Stimulated activated CD8-positive, alpha-beta memory T cell treated with anti-CD3 and anti-CD28 coated beads, Interleukin-15, amount 100 ng/mL, for 48 hours (primary cell): ENCODE measurements around the gene BTAF1.
A peak's percentile ranks its signal among the peaks of the same experiment; 100 is the strongest.
"Not testable (repeated sequence)": the region's sequence is repeated elsewhere in the genome, so short reads cannot be mapped to it uniquely, and the experiment has no call there.

Experiments used
- DNase-seq, 2 donors: peaks; one replicate each; pipeline ENCODE4 v3.0.0-alpha.2; 2020; ENCODE audit warnings: low read depth in 2 of 2

The BTAF1 gene

DNA sequence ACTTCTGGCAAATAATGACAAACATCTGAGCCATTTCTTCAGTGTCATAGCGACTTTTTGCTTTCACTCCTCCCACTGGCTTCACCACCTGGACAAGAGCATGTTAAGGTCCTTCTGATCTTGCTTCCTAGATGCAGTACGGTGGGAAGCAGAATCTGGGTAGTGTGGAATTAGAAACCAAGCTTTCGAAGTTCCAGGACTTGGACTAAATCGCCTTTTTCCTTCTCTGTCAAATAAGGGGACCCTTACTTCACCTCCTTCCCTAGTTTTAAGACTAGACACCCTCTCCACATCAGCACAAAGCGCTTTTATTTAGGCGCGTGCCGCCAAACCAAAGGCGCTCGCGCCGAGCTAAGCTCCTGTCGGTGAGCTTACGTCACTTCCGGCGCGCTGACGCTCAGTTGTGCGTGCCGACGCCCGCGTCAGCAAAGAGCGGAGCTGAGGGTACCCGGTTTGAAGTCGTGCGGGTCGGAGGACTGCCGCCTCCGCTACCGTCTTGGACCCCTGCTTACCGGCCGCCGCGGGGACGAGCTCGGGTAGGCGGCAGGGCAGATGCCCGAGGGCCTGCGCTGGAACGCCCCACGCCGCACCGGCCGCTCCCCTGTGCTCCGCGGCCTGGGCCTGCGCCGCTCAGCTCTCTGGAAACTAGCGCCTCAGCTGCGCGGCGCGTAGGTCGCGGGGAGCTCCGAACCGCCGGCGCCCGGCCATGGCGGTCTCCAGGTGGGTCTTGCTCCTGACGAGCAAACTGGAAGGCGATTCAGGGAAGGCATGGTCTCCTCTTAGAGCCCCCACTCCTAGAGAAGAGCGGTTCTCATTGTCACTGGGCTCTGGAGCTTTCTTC is at the start of gene BTAF1:
BTAF1 (plus strand) TSS at position 400 of the 841 bp plus-strand sequence; CDS start at position 707, 307 bp downstream.
- DNase-seq = peak; percentile 84 to 90

DNA sequence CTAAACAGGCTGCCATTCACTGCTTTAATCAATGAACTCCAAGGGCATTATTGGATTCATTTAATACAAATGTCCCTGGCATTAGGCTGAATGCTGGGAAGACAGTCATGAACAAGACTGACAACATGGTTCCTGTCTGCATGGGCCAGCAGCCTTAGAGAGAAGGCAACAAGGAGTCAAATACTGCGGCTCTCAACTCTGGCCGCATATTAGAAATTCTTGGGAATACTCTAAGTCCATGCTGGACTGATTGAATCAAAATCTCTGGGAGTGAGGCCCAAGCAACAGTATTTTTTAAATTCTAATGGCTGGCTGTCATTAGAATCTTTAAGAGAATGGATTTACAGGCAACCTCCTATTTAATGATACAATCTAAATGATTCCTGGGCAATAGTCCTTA is 48.4 kb upstream of the BTAF1 start:
- DNase-seq = no peak

DNA sequence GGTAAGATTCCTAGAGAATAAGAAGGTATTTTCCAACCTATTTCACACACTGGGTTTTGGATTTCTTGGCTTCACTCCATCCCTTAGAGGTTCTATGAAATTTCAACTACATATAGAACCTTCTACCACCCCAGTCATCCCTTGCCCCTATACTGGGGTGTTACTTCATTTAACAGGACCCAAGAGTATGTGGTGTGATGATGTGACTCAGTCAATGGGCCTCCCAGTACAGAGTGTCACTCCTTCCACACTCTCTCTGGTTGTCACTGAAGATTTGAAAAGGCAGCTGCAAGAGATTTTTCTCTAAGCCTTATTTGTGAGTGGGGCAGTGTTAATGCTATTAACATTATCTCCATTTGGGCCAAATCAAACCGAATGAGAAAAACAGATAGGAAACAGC is 47.8 kb upstream of the BTAF1 start:
- no peak for DNase-seq

DNA sequence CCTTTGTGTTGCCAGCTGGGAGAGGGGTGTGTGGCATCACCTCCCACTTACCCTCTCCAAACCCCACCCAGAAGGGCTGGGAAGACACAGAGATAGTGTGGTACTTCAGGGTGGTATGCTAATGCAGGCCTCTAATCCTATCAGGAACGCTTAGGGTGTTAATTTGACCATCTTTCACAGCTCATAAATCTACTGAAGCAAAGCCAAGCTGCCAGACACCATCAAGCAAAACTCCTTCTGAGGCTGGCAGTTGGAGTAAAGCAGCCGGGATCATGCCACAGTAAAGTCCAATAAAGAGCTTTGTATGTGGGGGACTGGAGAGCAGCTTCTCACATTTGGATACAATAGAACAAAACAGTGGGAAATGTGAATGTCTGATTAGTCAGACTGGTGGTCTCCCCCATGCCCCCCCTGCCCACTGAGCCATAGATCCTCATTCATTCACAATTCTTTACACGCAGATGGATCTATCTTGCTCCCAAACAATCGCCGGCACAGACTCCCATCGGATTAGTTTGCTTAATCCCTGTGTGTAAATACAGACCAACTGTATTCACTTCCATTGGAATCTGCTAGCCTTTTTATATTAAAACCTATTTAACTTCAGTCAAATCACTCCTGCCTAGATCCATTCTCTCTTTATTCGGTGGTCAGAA is 43.9 kb upstream of the BTAF1 start:
- DNase-seq = no peak

DNA sequence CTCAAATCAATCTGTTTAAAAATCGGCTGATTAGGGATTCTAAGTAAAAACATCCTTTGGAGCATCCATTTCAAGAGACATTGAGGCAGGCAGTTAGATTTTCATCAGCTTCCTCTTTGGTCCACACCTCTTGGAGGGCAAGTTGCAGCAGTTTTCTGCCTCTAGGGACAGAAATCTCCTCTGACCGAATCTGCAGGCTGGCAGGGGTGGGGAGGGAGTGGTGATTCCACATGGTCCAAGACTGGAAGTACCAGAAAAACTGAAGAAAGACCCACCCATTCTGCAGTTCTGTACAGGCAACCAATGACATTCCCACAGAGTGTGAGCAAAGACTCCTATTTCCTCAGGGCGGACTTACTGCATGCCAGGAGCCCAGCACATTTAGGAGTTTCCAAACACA is 43.3 kb upstream of the BTAF1 start:
- no peak for DNase-seq

DNA sequence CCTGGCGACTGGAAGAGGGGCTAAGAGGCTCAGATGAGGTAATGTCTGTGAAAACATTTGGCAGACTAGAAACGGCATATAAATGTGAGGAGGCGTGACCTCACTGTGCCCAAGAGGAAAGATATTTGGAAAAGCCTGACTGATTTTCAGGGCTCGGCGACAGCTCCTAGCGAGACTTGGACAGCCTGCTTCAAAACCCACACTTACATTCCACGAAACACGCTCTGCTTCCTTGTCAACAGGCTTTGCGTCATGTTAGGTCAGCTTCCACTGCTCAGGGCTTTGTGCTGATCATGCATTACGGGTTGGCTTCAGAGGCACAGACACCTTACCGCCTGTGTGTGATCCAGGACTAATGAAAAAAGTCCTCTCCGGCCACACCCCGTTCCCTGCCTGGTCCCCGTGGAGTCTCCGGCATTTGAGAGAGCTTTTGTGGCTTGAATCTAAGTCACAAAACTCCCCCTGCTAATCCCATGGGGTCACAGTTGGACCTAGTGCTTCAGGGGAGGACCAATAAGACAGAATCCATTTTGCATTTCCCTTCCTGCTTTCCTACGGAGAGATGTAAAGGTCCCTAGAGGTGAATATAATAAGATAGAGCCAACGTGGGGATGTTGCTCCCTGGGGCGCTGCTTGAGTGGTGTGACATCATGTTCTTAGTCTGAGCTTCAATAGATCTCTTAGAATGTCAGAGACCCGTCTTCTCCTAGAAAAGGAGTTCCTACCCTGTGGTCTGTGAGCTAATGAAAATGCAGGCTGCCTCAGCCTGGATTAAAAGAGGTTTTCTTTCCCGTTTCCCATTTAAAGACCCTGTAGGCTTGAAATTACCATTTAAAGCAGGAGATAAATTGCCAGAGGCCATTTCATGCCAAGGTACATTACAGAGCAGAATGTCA is 39.8 kb upstream of the BTAF1 start:
- DNase-seq = no peak

DNA sequence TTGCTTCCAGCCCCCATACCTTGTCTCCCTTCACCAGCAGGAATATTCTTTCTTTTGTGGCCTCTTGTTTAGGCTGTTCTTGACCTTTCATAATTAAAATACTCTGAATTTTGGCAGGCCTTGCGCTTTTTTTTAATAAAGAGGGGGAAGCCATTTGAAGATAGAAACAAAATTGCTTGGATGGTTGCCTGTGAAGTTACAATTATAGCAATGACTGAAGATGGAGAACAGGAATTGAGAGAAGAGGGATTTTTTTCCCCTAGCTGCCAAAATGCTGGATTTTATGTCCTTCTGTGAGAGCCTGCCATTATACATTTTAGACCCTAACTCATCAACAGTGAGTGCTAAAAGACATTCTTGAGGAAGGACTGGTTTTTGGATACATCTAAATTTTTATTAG is 39.0 kb upstream of the BTAF1 start:
- no peak for DNase-seq

DNA sequence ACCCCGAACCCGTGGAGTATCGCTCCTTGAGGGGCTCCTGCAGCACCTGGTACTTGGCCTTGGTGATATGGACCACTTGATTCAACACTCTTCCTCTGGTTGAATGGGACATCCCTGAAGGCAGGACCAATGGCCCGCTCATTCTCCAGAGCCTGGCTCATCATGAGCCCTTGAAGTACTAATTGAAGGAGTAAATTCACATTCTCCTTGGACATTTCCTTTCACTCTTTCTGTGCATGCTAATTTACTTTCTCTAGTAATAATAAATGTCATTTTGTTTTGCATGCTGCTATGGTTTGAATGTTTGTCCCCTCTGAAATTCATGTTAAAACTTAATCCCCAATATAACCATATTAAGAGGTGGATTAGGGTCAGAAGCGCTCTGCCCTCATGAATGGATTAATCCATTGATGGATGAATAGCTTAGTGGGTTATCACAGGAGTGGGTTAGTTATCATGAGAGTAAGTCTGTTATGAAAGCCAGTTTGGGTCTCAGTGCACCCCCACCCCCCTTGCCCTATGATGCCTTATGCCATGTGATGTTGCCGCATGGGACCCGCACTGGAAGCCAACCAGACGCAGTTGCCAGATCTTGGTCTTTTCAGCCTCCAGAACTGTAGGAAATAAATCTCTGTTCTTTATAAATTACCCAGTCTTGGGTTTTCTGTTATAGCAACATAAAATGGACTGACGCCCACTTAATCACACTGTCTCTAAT is 38.0 kb upstream of the BTAF1 start:
- DNase-seq = no peak

DNA sequence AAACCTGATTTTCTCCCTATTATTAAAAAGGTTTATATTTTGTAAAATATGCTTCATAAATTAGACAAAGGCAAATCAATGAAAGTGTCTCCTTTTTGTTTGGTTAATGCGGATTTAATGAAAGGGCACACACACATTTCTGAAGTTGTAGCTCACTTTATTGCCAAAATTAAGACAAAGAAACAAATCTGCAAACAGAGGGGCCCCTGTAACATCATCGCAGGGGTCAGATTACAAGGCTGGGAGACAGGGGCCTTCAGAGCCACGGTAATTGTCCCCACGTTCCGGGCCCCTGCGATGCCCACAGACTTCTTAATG is 36.7 kb upstream of the BTAF1 start:
- no peak for DNase-seq

DNA sequence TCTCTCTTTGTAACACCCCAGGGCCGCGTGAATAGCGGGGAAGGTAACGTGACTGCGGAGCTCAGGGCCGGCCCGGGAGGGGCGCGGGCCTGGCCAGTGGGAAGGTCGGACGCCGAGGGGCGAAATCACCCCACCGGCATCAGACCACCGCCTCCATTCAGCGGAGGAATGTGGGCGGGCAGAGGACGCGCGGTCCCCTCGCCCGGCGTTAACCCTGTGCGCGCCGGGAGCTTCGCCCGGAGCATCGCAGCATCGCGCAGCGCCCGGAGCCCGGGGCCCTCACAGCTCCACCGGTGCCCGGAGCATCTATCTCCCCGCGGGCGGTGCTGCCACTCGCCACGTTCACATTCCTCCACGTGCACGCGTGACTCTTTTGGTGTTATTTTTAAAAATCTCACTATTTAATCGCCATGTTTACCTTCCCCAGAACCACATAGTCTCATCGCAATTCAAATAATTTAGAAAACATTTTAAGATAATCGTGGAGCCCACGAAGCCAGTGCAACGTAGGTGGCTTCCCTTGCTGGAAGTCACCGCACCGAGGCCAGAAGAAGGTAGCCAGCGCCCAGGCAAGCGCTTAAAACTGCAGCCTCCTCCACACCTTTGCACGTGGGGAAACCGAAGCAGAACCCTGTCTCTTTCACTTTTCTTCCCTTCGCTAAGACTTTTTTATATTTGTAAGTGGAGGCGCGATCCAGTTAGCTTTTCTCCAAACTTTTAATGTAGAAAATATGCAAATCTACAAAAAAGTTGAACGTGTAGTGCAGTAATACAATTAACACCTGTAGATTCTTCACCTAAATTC is 36.1 kb upstream of the BTAF1 start:
- DNase-seq = no peak

DNA sequence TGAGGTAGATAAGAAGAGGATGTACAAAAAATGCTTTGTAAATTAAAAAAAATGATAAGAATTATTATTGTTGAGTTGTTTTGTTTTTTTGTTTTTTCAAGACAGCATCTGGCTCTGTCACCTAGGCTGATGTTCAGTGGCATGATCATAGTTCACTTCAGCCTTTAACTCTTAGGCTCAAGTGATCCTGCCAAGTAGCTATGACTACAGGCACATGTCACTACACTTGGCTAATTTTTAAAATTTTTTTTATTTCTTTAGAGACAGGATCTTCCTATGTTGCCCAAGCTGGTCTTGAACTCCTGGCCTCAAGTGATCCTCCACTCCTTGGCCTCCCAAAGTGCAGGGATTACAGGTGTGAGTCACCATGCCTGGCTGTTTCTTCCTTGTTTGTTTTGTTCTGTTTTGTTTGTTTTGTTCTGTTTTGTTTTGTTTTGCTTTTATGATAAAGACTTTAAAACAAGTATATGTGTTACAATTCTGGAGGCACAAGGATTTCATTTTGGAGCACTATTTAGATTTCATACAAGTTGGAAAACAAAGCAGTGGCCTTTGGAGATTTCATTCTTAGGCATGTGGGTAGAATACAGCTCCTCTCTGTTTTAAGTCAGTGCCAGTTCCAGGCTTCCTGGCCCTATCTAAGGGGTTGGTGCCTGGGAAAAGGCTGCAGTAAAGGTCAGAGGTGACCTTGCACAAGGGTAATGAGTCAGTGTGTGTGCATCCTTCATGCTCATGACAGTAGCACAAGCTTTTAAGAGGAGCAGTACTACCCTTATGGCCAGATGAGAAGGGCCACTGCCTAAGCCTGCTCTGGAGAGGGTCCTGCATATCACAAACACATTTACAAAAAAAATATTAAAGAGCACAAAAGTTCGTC is 32.2 kb upstream of the BTAF1 start:
- no peak for DNase-seq

DNA sequence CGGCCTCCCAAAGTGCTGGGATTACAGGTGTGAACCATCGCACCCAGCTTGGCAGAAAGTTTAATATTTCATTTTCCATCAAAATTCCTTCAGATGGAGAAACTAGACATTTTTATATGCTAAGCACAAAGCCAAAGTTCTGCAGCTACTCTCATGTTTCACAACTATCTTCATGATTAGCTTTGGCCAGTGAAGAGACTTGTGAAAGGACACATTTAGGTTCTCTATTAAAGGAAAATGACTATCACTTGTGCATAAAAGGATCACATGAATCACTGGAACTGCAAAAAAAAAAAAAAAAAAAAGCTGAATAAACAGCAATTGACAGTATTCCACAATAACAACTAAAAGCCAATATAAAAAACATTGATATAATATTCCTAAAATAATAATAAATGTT is 30.5 kb upstream of the BTAF1 start:
- no peak for DNase-seq

DNA sequence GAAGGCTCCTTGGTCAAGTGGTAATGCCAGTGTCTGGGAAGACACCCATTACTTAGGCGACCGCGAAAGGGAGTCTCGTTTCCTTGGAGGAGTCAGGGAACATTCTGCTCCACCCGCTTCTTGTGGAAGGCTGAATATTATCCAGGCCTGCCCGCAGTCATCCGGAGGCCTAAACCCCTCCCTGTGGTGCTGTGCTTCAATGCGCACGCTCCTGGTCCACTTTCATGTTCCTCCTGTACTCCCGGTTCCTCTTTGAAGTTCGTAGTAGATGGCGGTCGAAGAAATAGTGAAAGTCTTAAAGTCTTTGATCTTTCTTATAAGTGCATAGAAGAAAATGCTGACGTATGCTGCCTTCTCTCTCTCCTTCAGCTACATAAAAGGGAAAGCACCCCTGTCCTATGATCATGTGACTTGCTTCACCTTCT is 29.3 kb upstream of the BTAF1 start:
- DNase-seq = not testable (repeated sequence)

DNA sequence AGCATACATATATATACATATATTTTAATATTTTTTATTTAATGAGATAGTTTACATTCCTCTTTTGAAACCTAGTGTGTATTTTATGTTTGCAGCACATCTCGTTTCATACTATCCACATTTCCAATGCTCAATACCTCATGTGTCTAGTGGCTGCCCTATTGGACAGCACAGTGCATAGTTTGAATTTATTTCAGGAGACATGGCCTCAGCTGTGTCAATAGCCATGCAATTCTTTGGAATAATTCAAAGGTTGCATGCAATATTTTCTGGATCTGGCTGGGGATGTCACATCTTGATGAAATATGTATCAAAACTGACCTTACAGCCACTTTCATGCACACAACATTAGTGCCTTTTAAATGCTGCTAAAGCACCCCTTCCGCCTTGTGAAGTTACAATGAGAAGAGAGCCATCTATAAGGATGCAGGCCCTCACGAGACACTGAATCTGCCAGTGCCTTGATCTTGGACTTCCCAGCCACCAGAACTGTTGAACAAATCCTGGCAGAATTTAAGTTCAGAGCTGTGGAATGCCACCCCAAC is 27.3 kb upstream of the BTAF1 start:
- no peak for DNase-seq

DNA sequence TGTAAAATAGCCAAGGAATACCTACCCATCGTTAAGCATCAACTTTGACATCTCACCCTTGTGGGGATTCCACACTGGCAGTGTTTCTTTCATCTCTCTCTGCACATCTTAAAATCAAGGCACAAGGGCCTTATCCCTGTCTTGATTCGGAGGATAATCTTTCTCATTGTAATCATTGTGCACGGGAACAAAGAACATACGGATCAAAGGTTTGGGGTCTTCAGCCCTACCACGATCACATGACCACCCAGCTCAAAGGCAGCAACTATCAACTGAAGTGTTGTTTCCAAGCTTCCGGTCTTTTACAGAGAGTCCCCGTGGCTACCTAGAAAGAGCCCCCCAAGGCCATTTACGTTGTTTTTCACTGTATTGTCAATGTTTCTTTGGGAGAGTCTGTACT is 26.1 kb upstream of the BTAF1 start:
- DNase-seq = no peak

DNA sequence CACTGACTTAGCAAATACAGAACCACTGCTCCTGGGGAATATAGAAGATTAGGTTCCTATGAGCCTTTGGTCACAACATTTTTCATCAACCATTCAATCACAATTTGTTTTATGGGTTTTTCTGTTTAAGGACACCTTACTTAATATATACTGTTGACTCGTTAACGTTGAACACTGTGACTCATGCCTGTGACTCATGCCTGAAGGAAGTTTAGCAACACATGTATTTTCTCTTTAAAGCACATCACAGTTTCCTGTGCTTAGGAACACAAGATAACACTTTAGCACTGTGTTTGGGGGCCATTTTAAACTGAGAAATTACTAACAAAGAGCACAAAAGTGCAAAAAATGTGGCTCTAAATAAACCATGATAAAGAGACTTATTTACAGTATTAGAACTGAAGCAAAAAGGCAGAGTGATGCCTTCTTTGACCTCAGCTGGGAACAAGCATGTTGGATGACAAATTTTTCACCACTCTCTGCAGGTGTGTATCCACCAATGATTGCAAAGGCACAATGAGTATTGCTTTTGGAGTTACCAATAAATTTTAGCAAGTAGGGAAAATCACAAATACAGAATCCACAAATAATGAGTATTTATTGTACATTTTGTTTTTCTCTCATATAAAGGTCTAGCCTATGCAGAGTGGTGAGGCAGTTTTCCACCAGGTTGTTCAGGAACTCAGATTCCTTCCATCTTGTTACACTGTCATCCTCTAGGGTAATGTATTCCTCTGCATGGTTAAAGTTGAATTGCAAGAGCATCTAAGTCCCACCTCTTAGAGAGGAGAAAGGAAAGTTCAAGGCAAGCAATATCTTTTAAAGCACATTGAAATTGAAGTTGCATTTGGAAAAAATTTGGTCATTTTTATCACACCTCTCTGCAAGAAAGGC is 21.5 kb upstream of the BTAF1 start:
- DNase-seq = peak; percentile 31 to 33

DNA sequence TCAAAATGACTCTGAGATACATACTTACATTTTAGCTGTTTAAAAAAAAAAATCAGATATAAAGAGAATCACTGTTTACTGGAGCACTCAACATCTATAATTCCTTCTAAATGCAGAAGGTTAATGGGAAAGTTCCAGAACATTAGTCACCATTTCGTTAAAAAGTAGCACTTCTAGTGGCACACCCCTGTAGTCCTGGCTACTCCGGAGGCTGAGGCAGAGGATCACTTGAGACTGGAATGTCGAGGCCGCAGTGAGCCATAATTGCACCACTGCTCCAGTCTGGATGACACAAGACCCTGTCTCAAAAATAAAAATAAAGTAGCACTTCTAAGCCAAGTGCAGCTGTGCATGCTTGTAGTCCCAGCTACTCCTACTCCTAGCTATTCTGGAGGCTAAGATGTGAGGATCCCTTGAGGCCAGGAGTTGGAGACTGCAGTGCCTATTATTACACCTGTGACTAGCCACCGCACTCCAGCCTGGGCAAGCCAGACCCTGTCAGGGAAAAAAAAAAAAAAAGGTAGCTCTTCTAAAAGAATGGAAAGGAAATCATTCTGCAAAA is 16.5 kb upstream of the BTAF1 start:
- DNase-seq = no peak

DNA sequence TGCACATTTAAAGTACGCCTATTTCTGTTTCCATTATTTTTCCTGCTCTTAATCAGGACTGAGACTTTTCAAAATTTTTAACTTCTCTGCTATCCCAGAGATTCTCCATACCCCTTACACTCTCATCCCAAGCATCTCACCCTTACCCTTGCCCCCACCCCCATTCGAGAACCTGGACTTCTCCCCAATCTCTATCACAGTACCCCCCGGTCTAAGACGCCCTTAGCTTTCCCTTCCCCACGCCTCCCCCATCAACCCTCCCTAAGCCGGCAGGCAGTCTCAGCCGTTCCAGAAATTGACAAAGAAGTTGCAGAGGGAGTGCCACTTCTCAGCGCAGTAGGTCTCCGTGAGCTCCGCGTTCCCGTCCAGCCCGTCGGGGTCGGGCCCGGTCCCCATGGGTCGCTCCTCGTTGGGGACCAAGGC is 15.6 kb upstream of the BTAF1 start:
- DNase-seq = no peak
